Activated naive CD8-positive, alpha-beta T cell treated with anti-CD3 and anti-CD28 coated beads, Interleukin-2, amount 10 ng/mL, durations not matched to agents 7 days and 5 days (primary cell): Measurements from ENCODE around the gene APMAP. TPM values are rescaled to one million over a fixed set of nuclear protein-coding genes. Genes with fewer than 3 reads are reported as not detected.

Experiments
- ATAC-seq: fragments of 150-1000 bp; cut with Tn5 transposase; one replicate; pipeline ENCODE4 v1.10.0; 2021; ENCODE audit warnings: low read depth, moderate library complexity
- POLR2A ChIA-PET: fragments of 350-600 bp; sonication (Branson Sonifier 250); formaldehyde crosslinking; loops from one replicate; lab custom pipeline; 2021; ENCODE audit warnings: antibody characterized with exemption; lab: Charles Lee
- DNase-seq: peaks from one replicate; pipeline ENCODE4 v3.0.0; 2021
- H3K27ac Mint-ChIP-seq: one replicate; pipeline ENCODE4 v1.8.0; 2022; ENCODE audit warnings: mild to moderate bottlenecking, mixed read lengths
- H3K27me3 Mint-ChIP-seq: one replicate; pipeline ENCODE4 v1.8.0; 2022; ENCODE audit warnings: mild to moderate bottlenecking, moderate library complexity, mixed read lengths
- H3K36me3 Mint-ChIP-seq: one replicate; pipeline ENCODE4 v1.8.0; 2021; ENCODE audit warnings: mild to moderate bottlenecking, mixed read lengths
- H3K4me1 Mint-ChIP-seq: one replicate; pipeline ENCODE4 v1.8.0; 2021; ENCODE audit warnings: mixed read lengths
- H3K4me3 Mint-ChIP-seq: one replicate; pipeline ENCODE4 v1.8.0; 2022; ENCODE audit warnings: mild to moderate bottlenecking, moderate library complexity, mixed read lengths
- H3K9me3 Mint-ChIP-seq: one replicate; pipeline ENCODE4 v1.8.0; 2021; ENCODE audit warnings: mixed read lengths
- total RNA-seq, 2 experiments: library from RNA; stranded (reverse); gene quantifications; one replicate each; pipeline ENCODE4 v1.2.3, GENCODE V29; 2021

APMAP gene
- total RNA-seq, 2 experiments from 2014 or later = 60.7 to 64.6 TPM

DNA sequence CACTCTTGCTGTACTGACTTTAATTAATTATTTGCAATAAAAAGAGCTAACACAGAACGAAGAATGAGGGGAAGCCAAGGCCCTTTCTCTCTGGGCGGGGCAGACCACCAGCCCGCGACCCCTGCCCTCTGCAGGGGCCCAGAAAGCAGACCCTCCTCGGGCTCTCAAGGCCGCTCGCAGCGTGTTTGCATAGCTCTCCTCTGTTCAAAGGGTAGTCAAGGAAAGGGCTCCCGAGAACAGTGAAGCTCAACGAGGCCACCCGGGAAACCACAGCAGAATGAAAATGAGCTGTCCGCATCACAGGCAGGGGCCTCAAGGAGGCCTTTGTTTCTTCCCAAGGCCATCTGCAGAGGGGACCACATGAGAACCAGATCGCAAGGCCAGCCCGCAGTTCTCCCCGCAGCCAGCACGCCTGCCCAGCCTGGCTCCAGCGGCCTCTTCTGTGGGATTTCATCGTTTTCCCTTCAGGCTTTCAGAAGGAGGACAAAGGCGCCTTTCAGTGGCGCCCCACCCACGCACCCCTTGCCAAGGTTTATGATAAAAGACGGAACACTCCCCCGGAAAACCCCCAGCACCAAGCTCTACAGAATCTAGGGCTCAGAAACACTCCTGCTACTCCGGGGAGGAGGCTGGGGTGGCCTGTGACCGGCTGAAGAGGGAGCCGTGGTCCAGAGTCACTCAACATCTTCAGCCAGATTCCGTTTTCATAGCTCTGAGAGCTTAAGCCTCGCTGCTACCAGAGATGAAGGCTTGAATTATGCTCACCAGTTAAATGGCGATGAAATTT, 40.1 kb upstream of the APMAP start:
- DNase-seq (no peak), ATAC-seq (no peak)
- Mint-ChIP-seq H3K4me1 (peaks cover 25% of the 10 kb centered on the region), H3K27ac (no peak overlapping the region), H3K36me3 (peaks cover 11% of the 10 kb centered on the region), H3K27me3 (no peaks in the 10 kb centered on the region), H3K4me3 (no peak overlapping the region), H3K9me3 (no peaks in the 10 kb centered on the region)
- POLR2A ChIA-PET = no interaction called here

DNA sequence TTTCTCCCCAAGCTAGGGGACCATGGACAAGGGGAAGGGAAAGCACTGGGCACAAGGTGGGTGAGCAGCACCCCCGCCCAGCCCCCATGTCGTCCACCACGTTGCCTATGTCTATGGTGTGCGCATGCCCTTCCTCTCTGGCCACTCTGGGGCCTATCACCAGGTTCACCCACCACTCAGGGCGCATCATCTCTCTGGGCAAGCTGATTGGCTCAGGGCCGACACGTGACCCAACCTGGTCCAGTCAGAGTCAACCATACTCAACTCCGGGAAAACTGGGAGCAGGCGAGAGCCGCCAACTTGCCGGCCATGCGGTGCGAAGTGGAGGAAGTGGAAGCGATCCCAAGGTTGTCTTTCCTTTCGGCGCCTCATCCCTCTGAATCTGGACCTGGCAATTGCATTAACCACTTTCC, 39.5 kb upstream of the APMAP start:
- H3K9me3 Mint-ChIP-seq = no peaks in the 10 kb centered on the region
- H3K27me3 Mint-ChIP-seq = no peaks in the 10 kb centered on the region
- ATAC-seq (no peak), DNase-seq (no peak)
- POLR2A ChIA-PET = no interaction called here
- peaks cover 19% of the 10 kb centered on the region for H3K4me1 Mint-ChIP-seq
- H3K36me3 Mint-ChIP-seq = peaks cover 16% of the 10 kb centered on the region
- no peak overlapping the region for H3K4me3 Mint-ChIP-seq
- H3K27ac Mint-ChIP-seq = no peak overlapping the region

DNA sequence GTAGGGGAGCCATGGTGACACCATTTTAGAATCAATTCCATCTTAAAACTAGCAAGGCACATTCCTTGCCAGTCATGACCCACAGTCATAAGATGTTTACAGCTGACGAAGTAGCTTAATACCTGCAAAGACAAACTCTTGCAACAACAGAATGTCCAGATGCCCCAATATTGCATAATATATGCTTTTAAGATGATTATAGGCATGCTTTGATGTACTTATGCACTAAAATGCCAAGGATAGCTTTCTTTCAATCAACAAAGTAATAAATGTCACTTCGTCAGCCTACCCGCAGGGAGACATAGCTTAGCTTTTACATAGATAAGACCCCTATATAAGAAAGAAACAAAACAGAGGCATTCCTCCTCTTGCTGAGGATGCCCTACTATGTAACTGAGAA, 38.7 kb upstream of the APMAP start:
- POLR2A ChIA-PET = no interaction called here

DNA sequence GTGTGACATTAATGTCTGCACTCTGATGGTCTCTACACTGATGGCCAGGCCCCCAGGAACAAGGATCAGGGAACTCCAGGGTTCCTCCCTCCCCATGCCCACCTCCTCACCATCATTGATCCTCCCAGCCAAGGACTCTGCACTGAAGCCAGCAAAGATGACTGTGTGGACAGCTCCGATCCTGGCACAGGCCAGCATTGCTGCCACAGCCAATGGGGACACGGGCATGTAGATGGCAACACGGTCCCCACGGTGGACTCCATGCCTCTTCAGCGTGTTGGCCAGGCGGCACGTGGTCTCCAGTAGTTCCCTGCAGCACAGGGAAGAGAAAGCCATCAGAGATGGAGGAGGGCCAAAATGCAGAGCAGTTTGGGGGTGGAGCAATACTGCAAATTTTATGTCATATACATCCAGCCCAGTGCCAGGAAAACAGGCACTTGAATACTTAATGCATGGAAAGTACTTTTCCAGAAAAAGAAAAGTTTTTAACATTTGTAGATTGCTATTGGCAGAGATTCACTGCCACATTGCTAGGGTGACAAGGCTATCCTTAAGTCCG, 38.2 kb upstream of the APMAP start:
- Mint-ChIP-seq H3K27ac (no peak overlapping the region), H3K27me3 (no peaks in the 10 kb centered on the region), H3K4me1 (peaks cover 6% of the 10 kb centered on the region), H3K4me3 (no peak overlapping the region), H3K9me3 (no peaks in the 10 kb centered on the region), H3K36me3 (peaks cover 18% of the 10 kb centered on the region)
- POLR2A ChIA-PET = no interaction called here
- no peak for ATAC-seq
- no peak for DNase-seq

More for the DNA sequence above, 38.7 kb upstream of the APMAP start:
- Mint-ChIP-seq H3K36me3 (peaks cover 18% of the 10 kb centered on the region), H3K9me3 (no peaks in the 10 kb centered on the region), H3K4me1 (peaks cover 11% of the 10 kb centered on the region), H3K4me3 (no peak overlapping the region), H3K27ac (no peak overlapping the region), H3K27me3 (no peaks in the 10 kb centered on the region)
- ATAC-seq (no peak), DNase-seq (no peak)

DNA sequence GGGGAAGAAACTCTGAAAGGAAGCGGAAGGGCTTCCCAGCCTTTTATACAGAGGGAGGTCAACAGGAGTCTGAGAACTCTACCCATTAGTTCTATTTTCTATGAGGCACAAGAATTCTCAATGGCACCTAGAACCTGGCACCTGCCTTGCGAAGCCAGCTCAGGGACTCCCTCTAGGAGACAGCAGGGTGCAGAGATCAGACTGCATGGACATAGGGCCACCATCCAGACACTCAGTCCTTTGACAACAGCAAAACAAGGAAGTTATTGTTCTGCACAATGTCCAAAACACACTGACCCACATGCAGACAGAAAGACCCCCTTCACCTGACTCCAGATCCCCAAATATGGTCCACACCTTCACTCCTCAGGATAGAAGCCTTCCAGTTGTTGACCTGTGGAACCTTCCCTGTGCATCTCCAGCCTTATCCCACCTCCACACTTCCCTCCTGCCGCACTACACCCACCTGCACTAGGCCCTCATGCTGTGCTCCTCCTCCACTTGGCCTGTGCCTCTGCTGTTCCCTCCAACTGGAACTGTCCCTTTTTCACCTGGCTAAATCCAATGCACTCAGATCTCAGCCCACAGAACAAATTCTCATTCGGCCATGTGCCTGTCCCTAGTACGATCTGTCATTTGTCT, 37.6 kb upstream of the APMAP start:
- DNase-seq = no peak
- no peaks in the 10 kb centered on the region for H3K27me3 Mint-ChIP-seq
- no peak overlapping the region for H3K27ac Mint-ChIP-seq
- H3K36me3 Mint-ChIP-seq = peaks cover 18% of the 10 kb centered on the region
- H3K4me1 Mint-ChIP-seq = no peaks in the 10 kb centered on the region
- H3K4me3 Mint-ChIP-seq = no peak overlapping the region
- no peak for ATAC-seq
- POLR2A ChIA-PET = no interaction called here
- H3K9me3 Mint-ChIP-seq = no peaks in the 10 kb centered on the region

DNA sequence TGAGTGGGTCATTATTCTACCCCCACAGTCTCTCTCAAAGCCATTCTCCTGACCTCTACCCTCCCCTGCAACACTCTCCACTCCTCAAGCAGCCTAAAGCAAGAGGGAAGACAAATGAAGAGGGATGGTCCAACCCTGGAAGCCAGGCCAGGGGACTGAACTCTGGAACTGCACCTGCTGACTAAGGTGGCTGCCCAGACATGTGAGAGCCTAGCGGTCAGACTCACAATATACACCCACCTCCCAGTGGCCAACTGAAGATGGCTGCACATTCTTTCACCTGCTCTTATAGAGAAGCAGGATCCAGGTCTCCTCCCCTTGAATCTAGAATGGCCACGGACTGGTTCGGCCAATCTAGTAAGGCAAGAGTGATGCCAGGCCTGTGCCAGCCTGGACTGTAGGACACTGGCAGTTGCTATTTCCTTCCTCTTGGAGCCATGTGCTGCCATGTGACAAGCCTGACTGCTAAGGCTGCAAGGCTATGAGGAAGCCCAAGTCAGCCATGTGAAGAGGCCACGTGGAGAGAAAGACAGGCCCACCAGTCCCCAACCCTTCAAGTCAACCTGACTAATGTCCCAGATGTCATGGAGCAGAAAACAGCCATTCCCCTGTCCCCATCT, 33.5 kb upstream of the APMAP start:
- no peaks in the 10 kb centered on the region for H3K27me3 Mint-ChIP-seq
- no peak overlapping the region for H3K27ac Mint-ChIP-seq
- ATAC-seq = no peak
- POLR2A ChIA-PET = no interaction called here
- H3K9me3 Mint-ChIP-seq = no peaks in the 10 kb centered on the region
- H3K4me3 Mint-ChIP-seq = no peak overlapping the region
- H3K36me3 Mint-ChIP-seq = peaks cover 18% of the 10 kb centered on the region
- H3K4me1 Mint-ChIP-seq = no peaks in the 10 kb centered on the region
- DNase-seq = no peak

DNA sequence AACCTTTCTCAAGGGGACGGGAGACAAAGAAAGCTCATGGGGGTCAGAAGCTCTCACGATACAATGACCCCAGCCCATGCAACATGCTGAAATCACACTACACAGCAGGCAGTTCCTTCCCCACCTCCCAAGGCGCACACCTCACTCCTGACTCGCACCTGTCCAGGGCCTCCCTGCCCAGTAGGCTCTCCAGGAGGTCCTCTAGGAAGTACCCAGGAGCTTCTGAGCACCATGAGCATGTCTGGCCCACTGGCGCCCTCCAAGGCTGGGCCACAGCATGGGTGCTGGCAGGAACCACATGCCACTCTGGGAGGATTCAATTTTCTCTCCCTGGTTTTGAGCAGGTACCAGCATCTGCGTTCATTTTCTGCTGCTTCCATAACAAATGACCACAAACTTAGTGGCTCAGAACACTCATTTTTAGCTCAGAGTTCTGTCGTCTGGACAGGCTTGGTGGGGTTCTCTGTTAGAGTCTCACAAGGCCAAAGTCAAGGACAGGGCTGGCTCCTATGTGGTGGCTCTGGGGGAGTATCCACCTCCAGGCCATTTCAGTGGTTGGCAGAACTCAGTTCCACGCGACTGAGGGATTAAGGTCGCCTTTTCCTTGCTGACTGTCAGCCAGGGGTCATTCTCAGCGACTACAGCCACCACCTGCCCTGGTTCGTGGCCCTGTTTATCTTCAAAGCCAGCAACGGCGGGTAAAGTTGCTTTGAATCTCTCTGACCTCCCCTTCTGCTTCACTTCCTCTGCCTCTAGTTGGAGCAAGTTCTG, 32.7 kb upstream of the APMAP start:
- POLR2A ChIA-PET = no interaction called here
- DNase-seq = no peak
- no peaks in the 10 kb centered on the region for H3K4me1 Mint-ChIP-seq
- peaks cover 17% of the 10 kb centered on the region for H3K36me3 Mint-ChIP-seq
- no peaks in the 10 kb centered on the region for H3K9me3 Mint-ChIP-seq
- no peak for ATAC-seq
- no peak overlapping the region for H3K27ac Mint-ChIP-seq
- no peaks in the 10 kb centered on the region for H3K27me3 Mint-ChIP-seq
- H3K4me3 Mint-ChIP-seq = no peak overlapping the region

DNA sequence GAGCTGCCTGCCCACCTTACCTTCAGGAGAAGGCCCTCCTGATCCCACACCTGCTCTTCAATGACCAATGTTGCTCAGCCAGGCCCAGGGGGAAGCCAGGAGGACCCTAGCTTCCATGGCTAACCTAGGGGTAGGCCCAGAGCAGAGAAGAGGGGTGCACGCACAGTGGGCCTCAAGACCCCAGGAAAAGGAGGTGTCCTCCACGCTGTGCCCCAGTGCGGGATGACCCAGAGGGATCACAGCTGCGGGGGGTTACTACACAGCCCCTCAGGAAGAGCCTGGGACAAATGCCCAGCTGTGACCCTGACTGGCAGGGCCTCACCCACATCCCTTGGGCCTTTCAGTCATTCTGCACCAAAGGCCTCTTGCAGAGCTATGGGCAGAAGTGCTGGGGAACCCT, 31.6 kb upstream of the APMAP start:
- DNase-seq (no peak), ATAC-seq (no peak)
- no peak overlapping the region for H3K27ac Mint-ChIP-seq
- no peaks in the 10 kb centered on the region for H3K27me3 Mint-ChIP-seq
- no peak overlapping the region for H3K4me3 Mint-ChIP-seq
- peaks cover 12% of the 10 kb centered on the region for H3K36me3 Mint-ChIP-seq
- H3K9me3 Mint-ChIP-seq = no peaks in the 10 kb centered on the region
- POLR2A ChIA-PET = no interaction called here
- H3K4me1 Mint-ChIP-seq = no peaks in the 10 kb centered on the region

DNA sequence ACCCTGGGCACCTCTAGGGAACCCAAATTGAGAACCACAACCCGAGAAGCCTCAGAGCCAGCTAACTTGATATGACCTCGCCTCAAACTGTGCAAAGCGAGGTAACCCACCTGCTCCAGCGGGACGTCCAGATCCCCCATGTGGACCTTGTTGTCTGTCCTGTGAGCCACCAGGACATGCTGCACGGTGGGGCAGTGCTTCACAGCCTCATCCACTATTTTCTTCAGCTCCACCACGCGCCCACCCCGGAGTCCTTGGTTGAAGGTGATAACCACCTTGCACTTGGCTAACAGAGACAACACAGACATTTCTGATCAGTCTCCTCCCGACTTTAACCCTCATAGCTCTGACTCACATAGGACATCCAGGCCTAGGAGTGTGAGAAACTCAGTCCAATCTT, 30.8 kb upstream of the APMAP start:
- Mint-ChIP-seq H3K9me3 (no peaks in the 10 kb centered on the region), H3K27ac (no peak overlapping the region), H3K27me3 (no peaks in the 10 kb centered on the region), H3K4me1 (no peaks in the 10 kb centered on the region), H3K4me3 (no peak overlapping the region), H3K36me3 (peaks cover 10% of the 10 kb centered on the region)
- ATAC-seq (no peak), DNase-seq (no peak)
- POLR2A ChIA-PET = no interaction called here

DNA sequence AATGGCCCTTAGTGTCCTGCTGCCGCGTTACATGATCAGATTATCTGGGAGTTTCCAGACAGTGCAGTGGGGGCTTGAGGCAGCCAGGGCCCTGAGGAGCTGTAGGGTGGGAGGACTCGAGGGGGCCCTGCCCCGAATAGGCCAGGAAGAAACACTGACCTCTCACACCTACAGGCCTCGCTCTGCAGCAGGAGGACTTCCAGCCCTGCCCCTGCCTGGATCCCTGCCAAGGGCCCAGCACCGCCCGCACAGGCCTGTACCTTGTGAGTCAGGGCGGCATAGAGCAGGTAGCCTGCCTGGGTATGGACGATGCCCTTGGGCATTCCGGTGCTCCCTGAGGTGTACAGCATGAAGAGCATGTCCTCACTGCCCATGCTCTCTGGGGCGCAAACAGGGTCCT, 30.1 kb upstream of the APMAP start:
- no peak overlapping the region for H3K27ac Mint-ChIP-seq
- H3K36me3 Mint-ChIP-seq = peaks cover 10% of the 10 kb centered on the region

DNA sequence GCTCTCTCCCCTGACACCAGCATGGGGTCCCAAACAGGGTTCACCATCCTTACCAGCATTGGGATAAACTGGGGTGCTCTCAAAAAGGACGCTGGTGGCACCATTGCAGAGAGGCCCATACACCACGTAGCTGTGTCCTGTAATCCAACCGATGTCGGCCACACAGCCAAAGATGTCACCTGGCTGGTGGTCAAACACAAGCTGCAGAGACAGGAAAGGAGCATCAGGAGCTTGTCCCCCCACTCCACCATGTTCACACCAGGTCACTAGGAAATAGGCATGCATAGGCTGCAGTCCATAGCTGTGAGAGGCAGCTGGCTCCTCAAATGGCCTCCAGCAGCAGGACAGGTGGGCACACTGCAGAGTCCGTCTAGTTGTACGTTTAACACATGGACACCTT, 28.8 kb upstream of the APMAP start:
- POLR2A ChIA-PET = no interaction called here
- Mint-ChIP-seq H3K27ac (no peak overlapping the region), H3K36me3 (peaks cover 5% of the 10 kb centered on the region), H3K9me3 (no peaks in the 10 kb centered on the region), H3K27me3 (no peaks in the 10 kb centered on the region), H3K4me1 (no peaks in the 10 kb centered on the region), H3K4me3 (no peak overlapping the region)
- no peak for ATAC-seq
- DNase-seq = no peak

More for the DNA sequence above, 30.1 kb upstream of the APMAP start:
- POLR2A ChIA-PET = no interaction called here
- DNase-seq = no peak
- Mint-ChIP-seq H3K4me1 (no peaks in the 10 kb centered on the region), H3K4me3 (no peak overlapping the region), H3K9me3 (no peaks in the 10 kb centered on the region), H3K27me3 (no peaks in the 10 kb centered on the region)
- no peak for ATAC-seq

DNA sequence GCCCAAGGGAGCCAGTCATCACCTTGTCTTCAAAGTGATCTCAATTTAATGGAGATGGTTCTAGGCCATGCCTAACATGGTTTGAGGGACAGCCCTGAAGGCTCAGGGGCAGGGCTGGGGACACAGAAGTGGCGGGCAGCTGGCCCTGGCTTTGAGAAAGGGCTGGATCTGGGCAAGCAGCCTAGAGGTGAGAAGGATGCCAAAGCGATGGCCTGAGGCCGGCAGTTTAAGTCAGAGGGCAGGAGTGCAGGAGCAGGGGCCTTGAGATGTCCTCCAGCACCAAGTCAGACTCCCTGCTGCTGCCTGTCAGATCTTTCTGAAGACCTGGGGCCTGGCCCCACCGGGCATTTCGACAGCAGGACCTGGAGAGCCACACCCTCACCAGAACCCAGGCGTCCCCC, 28.4 kb upstream of the APMAP start:
- Mint-ChIP-seq H3K27ac (no peak overlapping the region), H3K4me1 (no peaks in the 10 kb centered on the region), H3K36me3 (peaks cover 3% of the 10 kb centered on the region), H3K27me3 (no peaks in the 10 kb centered on the region), H3K4me3 (no peak overlapping the region), H3K9me3 (no peaks in the 10 kb centered on the region)
- POLR2A ChIA-PET = no interaction called here
- ATAC-seq = no peak
- DNase-seq = no peak

DNA sequence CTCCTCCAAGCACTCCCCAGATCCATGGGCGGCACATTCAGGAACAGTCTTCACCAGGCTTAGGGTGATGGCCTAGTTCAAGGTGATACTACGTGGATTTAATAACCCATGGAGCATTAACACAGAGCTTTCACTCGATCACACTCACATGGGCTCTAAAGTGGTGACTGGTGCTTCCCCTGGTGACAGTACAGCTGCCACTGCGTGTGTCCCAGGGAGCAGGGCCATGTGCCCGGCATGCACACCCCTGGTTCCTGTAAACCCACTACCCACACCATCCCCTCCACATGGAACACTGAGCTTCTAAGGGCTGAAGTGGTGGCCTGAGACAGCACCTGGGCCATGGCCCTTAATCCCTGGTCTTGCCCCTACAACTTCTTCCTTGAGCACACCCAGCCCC, 27.8 kb upstream of the APMAP start:
- H3K9me3 Mint-ChIP-seq = no peaks in the 10 kb centered on the region
- peaks cover 3% of the 10 kb centered on the region for H3K36me3 Mint-ChIP-seq
- no peak overlapping the region for H3K27ac Mint-ChIP-seq
- POLR2A ChIA-PET = interaction anchor here (0.6 kb wide), 1 partner anchor 16 kb away, joined by 3 read pairs; no protein-coding TSS in a partner anchor
- H3K4me1 Mint-ChIP-seq = no peaks in the 10 kb centered on the region
- no peak for ATAC-seq
- H3K4me3 Mint-ChIP-seq = no peak overlapping the region
- H3K27me3 Mint-ChIP-seq = no peaks in the 10 kb centered on the region
- no peak for DNase-seq
